Measurements from ENCODE around the gene MRI1.

MRI1 gene

DNA sequence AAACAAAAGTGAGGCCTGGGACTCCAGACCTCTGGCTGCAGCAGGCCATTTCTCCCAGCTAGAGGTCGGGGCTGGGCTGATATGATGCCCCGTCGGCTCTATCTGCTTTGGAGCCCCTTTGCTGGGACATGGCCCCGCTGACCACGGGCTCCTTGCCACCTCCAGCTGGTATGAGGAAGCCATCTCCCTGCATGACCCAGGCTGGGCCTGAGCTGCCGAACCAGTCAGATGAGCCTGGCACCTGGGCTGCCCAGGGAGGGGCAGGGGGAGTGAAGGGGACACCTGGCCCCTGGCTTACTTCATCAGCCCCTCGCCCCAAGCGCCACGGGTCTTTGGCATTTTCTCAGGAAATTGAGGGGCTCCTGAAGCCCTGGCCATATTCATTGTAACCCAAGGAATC is 38.7 kb downstream of the MRI1 start:
- Histone ChIP-seq H3K4me2 (ENCODE audit: low read length) (no peak overlapping the region), H3K79me2 (ENCODE audit: low read length) (peaks cover 3% of the 10 kb centered on the region; the same call in 1 of the 2 replicates), H3K9me3 (ENCODE audit: insufficient read depth, low read length) (no peaks in the 10 kb centered on the region), H3K9ac (ENCODE audit: low read length) (no peak overlapping the region), H4K20me1 (ENCODE audit: insufficient read depth, low read length) (no peaks in the 10 kb centered on the region), H2AFZ (ENCODE audit: low read depth, low read length) (no peak overlapping the region), H3K4me3 (ENCODE audit: low read length) (no peak overlapping the region), H3K4me1 (ENCODE audit: low read length) (no peaks in the 10 kb centered on the region), H3K27ac (ENCODE audit: low read length) (no peak overlapping the region), H3K27me3 (ENCODE audit: low read depth, low read length) (no peaks in the 10 kb centered on the region), H3K36me3 (replicated peaks; ENCODE audit: low read depth, low read length) (peaks cover 41% of the 10 kb centered on the region)
- TF ChIP-seq, protein P1, sequence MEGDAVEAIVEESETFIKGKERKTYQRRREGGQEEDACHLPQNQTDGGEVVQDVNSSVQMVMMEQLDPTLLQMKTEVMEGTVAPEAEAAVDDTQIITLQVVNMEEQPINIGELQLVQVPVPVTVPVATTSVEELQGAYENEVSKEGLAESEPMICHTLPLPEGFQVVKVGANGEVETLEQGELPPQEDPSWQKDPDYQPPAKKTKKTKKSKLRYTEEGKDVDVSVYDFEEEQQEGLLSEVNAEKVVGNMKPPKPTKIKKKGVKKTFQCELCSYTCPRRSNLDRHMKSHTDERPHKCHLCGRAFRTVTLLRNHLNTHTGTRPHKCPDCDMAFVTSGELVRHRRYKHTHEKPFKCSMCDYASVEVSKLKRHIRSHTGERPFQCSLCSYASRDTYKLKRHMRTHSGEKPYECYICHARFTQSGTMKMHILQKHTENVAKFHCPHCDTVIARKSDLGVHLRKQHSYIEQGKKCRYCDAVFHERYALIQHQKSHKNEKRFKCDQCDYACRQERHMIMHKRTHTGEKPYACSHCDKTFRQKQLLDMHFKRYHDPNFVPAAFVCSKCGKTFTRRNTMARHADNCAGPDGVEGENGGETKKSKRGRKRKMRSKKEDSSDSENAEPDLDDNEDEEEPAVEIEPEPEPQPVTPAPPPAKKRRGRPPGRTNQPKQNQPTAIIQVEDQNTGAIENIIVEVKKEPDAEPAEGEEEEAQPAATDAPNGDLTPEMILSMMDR (IDR thresholded peaks at IDR 0.05; ENCODE audit: low read depth, low read length) = no peak
- no peak for TF ChIP-seq EZH2phosphoT487 (IDR thresholded peaks at IDR 0.05; ENCODE audit: low read depth)

DNA sequence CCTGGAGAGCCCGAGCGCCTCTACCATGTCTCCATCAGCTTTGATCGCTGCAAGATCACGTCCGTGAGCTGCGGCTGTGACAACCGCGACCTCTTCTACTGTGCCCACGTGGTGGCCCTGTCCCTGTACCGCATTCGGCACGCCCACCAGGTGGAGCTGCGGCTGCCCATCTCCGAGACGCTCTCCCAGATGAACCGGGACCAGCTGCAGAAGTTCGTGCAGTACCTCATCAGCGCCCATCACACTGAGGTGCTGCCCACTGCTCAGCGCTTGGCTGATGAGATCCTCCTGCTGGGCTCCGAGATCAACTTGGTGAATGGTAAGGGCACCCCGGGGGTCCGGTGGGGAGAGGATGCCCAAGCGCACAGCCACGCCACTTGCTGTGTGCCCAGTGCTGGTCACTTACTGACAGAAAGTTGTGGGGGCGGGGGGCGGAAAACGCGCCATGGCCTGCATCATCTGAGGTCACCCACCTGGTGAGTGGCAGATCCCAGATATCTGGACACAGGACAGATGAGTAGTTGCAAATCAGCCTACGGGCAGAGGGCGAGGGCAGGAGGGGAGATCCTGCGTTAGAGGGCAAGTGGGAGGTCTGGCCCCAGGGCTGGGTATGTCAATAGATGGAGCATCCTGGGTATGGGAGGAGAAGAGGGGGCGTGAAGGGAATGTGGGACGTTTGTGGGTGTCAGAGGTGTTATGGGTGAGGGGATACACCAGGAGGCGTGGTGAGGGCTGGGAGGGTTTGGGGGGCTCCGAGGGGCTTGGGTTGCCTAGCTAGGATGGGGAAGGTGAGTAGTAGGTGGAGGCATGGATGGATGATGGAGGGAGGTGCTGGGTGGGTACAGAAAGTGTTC is 40.7 kb downstream of the MRI1 start:
- no peaks in the 10 kb centered on the region for H4K20me1 ChIP-seq (ENCODE audit: insufficient read depth, low read length)
- H3K9me3 ChIP-seq (ENCODE audit: insufficient read depth, low read length) = no peaks in the 10 kb centered on the region
- H2AFZ ChIP-seq (ENCODE audit: low read depth, low read length) = no peak overlapping the region
- H3K36me3 ChIP-seq (replicated peaks; ENCODE audit: low read depth, low read length) = peaks cover 44% of the 10 kb centered on the region
- no peaks in the 10 kb centered on the region for H3K79me2 ChIP-seq (ENCODE audit: low read length)
- TF ChIP-seq, protein P1 (IDR thresholded peaks at IDR 0.05; ENCODE audit: low read depth, low read length) = peak; percentile 22; the same call in 1 of the 2 replicates
- no peak for TF ChIP-seq EZH2phosphoT487 (IDR thresholded peaks at IDR 0.05; ENCODE audit: low read depth)
- H3K9ac ChIP-seq (ENCODE audit: low read length) = no peak overlapping the region
- H3K4me2 ChIP-seq (ENCODE audit: low read length) = no peak overlapping the region
- H3K27me3 ChIP-seq (ENCODE audit: low read depth, low read length) = no peaks in the 10 kb centered on the region
- H3K27ac ChIP-seq (ENCODE audit: low read length) = no peak overlapping the region
- no peak overlapping the region for H3K4me3 ChIP-seq (ENCODE audit: low read length)
- no peaks in the 10 kb centered on the region for H3K4me1 ChIP-seq (ENCODE audit: low read length)

DNA sequence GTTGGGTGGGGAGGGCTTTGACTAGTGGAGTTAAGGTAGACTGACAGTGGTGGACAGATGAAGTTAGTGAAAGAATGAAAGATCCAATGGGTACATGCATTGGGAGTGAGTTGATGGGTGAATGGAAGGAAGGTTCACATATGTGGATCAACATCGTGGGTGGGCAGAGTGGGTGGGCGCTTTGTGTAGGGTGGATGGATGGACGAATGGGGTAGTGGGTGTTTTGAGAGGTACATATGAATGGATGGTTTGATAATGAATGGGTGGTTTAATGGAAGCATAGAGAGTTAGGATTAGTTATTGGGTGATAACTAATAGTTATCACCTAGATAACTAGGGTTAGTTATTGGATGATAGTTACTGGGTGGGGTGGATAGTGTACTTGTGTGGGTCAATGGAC is 42.4 kb downstream of the MRI1 start:
- Histone ChIP-seq H3K9me3 (ENCODE audit: insufficient read depth, low read length) (no peaks in the 10 kb centered on the region), H3K9ac (ENCODE audit: low read length) (no peak overlapping the region), H3K4me3 (ENCODE audit: low read length) (no peak overlapping the region), H2AFZ (ENCODE audit: low read depth, low read length) (no peak overlapping the region), H3K36me3 (replicated peaks; ENCODE audit: low read depth, low read length) (peaks cover 40% of the 10 kb centered on the region), H3K79me2 (ENCODE audit: low read length) (no peaks in the 10 kb centered on the region), H3K27ac (ENCODE audit: low read length) (no peak overlapping the region), H4K20me1 (ENCODE audit: insufficient read depth, low read length) (no peaks in the 10 kb centered on the region), H3K4me2 (ENCODE audit: low read length) (no peak overlapping the region), H3K27me3 (ENCODE audit: low read depth, low read length) (no peaks in the 10 kb centered on the region), H3K4me1 (ENCODE audit: low read length) (no peaks in the 10 kb centered on the region)
- TF ChIP-seq, protein P1 (IDR thresholded peaks at IDR 0.05; ENCODE audit: low read depth, low read length) = no peak
- TF ChIP-seq EZH2phosphoT487 (IDR thresholded peaks at IDR 0.05; ENCODE audit: low read depth) = no peak

DNA sequence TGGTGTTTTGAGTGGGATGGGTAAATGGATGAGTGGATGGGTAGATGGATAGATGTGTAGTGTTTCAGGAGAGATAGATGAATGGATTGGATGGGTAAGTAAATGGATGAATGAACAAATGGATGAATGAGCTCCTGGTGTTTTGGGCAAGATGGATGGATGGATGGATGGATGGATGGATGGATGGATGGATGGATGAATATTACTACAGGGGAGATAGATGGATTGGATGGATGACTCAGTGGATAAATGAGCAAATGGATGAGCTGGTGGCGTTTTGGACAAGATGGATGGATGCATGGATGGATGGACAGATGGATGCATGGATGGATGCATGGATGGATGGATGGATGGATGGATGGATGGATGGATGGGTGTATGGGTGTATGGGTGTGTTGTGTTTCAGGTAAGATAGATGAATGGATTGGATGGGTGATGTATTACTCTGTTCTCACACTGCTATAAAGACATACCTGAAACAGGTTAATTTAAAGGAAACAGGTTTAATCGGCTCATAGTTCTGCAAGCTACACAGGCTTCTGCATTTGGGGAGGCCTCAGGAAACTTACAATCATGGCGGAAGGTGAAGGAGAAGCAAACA is 43.2 kb downstream of the MRI1 start:
- Histone ChIP-seq H3K9me3 (ENCODE audit: insufficient read depth, low read length) (no peaks in the 10 kb centered on the region), H3K4me1 (ENCODE audit: low read length) (no peaks in the 10 kb centered on the region), H3K27me3 (ENCODE audit: low read depth, low read length) (no peaks in the 10 kb centered on the region), H3K9ac (ENCODE audit: low read length) (no peak overlapping the region), H3K4me2 (ENCODE audit: low read length) (no peak overlapping the region), H3K4me3 (ENCODE audit: low read length) (no peak overlapping the region), H4K20me1 (ENCODE audit: insufficient read depth, low read length) (no peaks in the 10 kb centered on the region), H3K36me3 (replicated peaks; ENCODE audit: low read depth, low read length) (peaks cover 40% of the 10 kb centered on the region), H3K27ac (ENCODE audit: low read length) (no peak overlapping the region), H3K79me2 (ENCODE audit: low read length) (no peaks in the 10 kb centered on the region), H2AFZ (ENCODE audit: low read depth, low read length) (no peak overlapping the region)
- TF ChIP-seq, protein P1 (IDR thresholded peaks at IDR 0.05; ENCODE audit: low read depth, low read length) = no peak
- no peak for TF ChIP-seq EZH2phosphoT487 (IDR thresholded peaks at IDR 0.05; ENCODE audit: low read depth)
